Endothelial cell of hepatic sinusoid (primary cell): ENCODE results near the gene EVC2.

Source experiments
- in situ Hi-C: cut with HindIII; loops from 2 replicates; pipeline ENCODE4 v1.10.0; 2017; ENCODE audit warnings: low sequenced_read_pairs

The EVC2 gene

GRCh38 chr4:5631352-5632065 lies 76.8 kb downstream of the EVC2 start:
- in situ Hi-C loops, result no loop called here

- in situ Hi-C loops, result no loop called here
Observed at GRCh38 chr4:5630762-5631161, 77.6 kb downstream of the EVC2 start.

GRCh38 chr4:5629542-5629941 lies 78.8 kb downstream of the EVC2 start:
- in situ Hi-C loops, result no loop called here

- in situ Hi-C loops, result no loop called here
Observed at GRCh38 chr4:5626913-5627312, 81.4 kb downstream of the EVC2 start.

GRCh38 chr4:5622596-5622995 lies 85.8 kb downstream of the EVC2 start:
- in situ Hi-C loops, result no loop called here

- in situ Hi-C loops, result no loop called here
Observed at GRCh38 chr4:5619913-5620625, 88.3 kb downstream of the EVC2 start.

GRCh38 chr4:5618051-5618960 lies 90.1 kb downstream of the EVC2 start:
- in situ Hi-C loops, result no loop called here

GRCh38 chr4:5616331-5616950 lies 91.9 kb downstream of the EVC2 start:
- in situ Hi-C loops, result no loop called here

GRCh38 chr4:5615496-5616075 lies 92.8 kb downstream of the EVC2 start:
- in situ Hi-C loops, result no loop called here

- in situ Hi-C loops, result no loop called here
Observed at GRCh38 chr4:5611750-5612149, 96.6 kb downstream of the EVC2 start.

GRCh38 chr4:5609306-5610007 lies 98.9 kb downstream of the EVC2 start:
- in situ Hi-C loops, result no loop called here

GRCh38 chr4:5593828-5594227 lies 114.5 kb downstream of the EVC2 start:
- in situ Hi-C loops, result loop anchor here (5.0 kb wide), 1 partner anchor 67 kb away; no protein-coding TSS in a partner anchor

GRCh38 chr4:5592272-5592671 lies 116.1 kb downstream of the EVC2 start:
- in situ Hi-C loops, result loop anchor here (5.0 kb wide), 1 partner anchor 65 kb away; no protein-coding TSS in a partner anchor

- in situ Hi-C loops, result no loop called here
Observed at GRCh38 chr4:5589495-5589894, 118.9 kb downstream of the EVC2 start.

- in situ Hi-C loops, result no loop called here
Observed at GRCh38 chr4:5588046-5588445, 120.3 kb downstream of the EVC2 start.

GRCh38 chr4:5575941-5576340 lies 132.4 kb downstream of the EVC2 start:
- in situ Hi-C loops, result no loop called here

GRCh38 chr4:5574386-5574785 lies 134.0 kb downstream of the EVC2 start:
- in situ Hi-C loops, result no loop called here

GRCh38 chr4:5573965-5574364 lies 134.4 kb downstream of the EVC2 start:
- in situ Hi-C loops, result no loop called here

GRCh38 chr4:5572751-5573150 lies 135.6 kb downstream of the EVC2 start:
- in situ Hi-C loops, result no loop called here

GRCh38 chr4:5572114-5572513 lies 136.2 kb downstream of the EVC2 start:
- in situ Hi-C loops, result no loop called here
